GM12801 (cell line): ENCODE measurements around the gene LPAR5.

Source experiments
- TF ChIP-seq, protein P1 (sequence below): IDR thresholded peaks from one replicate; pipeline ENCODE4 v1.5.1; 2011; ENCODE audit warnings: control low read depth; ENCODE audit not compliant: insufficient read length; ENCODE audit errors: extremely low read depth

LPAR5 gene

DNA sequence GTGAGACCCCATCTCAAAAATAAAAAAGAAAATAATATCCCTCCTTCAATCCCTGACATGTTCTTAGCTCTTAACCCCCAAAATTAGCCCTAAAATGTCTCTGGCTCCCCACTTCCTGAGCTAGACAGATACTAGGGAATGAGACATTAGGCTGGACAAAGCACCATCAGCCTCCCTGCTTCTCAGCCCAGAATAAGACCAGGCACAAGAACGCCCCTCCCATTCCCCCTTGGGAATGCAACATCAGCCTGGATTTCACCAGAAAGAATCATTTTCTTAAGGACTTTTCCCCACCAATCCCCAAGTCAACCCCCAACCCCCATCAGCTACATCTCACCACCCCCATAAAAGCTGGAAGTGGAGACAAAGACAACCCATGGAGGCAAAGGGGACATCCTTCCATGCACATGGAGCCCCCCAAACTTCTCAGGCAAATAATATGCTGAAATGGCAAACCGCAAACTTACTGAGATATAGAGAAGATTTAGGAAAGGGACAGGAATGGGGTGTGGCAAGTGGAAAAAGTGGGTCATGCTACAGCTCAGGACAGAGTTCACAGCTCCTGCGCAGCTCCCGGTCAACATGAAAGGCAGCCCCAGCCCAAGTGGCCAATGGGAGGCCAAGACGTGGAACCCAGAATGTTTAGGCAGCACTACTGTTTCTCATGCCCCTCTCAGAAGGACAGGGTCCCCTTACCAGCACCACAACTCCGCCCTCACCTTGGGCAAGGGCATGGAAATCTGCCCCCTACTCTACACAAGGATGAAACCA is 31.3 kb downstream of the LPAR5 start:
- TF ChIP-seq, protein P1, sequence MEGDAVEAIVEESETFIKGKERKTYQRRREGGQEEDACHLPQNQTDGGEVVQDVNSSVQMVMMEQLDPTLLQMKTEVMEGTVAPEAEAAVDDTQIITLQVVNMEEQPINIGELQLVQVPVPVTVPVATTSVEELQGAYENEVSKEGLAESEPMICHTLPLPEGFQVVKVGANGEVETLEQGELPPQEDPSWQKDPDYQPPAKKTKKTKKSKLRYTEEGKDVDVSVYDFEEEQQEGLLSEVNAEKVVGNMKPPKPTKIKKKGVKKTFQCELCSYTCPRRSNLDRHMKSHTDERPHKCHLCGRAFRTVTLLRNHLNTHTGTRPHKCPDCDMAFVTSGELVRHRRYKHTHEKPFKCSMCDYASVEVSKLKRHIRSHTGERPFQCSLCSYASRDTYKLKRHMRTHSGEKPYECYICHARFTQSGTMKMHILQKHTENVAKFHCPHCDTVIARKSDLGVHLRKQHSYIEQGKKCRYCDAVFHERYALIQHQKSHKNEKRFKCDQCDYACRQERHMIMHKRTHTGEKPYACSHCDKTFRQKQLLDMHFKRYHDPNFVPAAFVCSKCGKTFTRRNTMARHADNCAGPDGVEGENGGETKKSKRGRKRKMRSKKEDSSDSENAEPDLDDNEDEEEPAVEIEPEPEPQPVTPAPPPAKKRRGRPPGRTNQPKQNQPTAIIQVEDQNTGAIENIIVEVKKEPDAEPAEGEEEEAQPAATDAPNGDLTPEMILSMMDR: no peak

DNA sequence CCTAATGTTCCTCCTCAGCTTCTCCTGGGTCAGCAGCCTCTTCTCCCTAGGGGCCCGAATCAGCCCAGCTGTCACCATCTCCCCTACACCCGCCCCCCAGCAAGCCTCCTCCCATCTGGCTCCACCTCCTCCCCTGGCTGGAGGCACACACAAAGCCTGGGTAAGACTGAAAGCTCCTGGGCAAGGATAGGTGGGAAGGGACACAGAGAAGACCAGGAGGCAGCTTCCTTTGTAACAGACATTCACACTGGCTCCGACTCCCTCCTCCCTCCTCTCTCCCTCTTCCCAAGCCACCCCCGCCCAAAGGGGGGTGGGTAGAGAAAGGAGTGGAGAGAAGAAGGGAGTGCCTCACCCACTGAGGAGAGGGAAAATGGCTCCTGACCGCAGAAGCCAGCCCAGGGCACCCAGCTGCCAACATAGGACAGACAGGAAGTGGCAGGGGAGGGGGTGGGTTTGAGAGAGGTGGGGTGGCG is 32.6 kb downstream of the LPAR5 start:
- TF ChIP-seq, protein P1: no peak

DNA sequence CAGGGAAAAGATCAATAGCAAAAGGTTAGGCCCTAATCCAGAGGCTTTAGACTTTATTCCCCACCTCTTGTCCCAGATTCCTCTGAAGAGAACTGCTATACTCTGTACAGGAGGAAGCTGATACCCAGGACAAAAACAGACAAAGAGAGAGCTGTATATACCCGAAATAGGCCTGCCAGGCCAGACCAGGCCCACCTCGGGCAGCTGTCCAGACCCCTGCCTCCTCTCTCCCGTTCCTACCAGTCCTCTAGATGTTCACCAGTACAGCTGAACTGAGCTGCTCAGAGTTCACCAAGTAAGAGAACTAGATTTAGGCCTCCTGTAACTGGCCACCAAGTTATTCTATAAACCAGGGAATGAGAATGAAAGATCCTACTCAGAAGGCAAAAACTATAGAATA is 33.2 kb downstream of the LPAR5 start:
- TF ChIP-seq, protein P1: no peak

DNA sequence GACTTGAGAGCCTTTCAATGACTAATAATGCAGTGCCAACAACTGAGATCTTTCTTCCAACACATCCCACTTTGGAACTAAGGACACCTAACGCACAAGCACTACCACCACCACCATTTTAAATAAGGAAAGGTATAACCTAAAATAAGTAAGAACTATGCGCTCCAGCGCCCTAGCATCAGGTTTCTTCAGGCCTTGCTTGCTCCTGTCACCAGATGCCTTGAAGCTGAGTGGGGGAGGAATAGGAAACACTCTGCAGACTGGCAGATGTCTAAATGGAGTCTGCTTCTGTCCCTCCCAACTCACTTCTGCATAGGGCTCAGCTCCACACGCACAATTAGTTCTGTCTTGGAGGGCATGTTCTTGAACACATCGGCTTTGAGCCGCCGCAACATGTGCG is 43.7 kb downstream of the LPAR5 start:
- TF ChIP-seq, protein P1: no peak

DNA sequence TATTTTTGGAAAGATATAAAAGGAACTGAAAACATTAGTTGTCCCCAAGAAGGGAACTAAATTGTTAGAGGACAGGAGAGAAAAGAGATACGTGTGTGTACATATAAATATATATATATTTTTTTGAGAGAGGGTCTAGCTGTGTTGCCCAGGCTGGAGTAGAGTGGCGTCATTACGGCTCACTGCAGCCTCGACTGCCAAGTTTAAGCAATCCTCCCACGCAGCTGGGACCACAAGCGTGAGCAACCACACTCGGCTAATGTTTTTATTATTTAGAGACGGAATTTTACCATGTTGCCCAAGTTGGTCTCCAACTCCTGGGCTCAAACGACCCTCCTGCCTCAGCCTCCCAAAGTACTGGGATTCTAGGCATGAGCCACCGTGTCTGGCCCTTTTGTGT is 51.5 kb downstream of the LPAR5 start:
- TF ChIP-seq, protein P1: no peak

DNA sequence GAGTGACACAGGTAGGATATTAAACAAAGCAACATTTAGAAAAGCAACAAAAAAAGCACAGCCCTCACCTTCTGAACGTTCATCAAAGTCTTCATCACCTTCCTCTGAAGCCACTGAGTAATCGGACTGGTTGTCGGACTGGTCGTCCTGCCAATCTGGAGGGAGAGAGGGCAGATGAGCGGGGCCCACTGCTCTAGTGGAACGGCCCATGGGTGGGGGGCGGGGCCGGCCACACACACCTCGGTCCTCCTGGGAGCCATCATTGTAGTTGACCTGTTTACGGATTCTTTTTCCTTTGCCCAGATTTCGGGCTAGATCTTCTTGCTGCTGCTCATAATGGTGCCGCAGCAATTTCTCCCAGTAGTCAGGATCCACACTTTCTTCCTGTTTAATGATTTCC is 52.8 kb downstream of the LPAR5 start:
- TF ChIP-seq, protein P1: no peak

DNA sequence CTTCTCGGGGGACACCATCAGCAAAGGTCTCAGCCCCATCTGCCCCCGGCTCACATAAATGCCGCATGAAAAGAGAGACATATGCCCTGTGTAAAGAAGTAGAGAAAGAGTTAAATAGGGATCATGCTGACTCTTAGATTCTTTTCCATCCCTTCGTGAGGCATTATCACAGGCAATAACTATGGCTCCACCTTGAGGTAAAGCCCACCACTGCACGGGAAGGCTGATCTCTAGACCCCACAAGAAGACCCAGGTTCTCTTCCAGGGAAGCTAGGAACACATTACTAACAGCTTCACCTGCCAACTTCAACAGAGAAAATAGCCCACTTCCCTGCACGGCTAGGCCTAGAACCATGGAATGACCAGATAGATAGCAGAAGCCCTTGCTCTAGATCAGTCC is 53.6 kb downstream of the LPAR5 start:
- TF ChIP-seq, protein P1: no peak

DNA sequence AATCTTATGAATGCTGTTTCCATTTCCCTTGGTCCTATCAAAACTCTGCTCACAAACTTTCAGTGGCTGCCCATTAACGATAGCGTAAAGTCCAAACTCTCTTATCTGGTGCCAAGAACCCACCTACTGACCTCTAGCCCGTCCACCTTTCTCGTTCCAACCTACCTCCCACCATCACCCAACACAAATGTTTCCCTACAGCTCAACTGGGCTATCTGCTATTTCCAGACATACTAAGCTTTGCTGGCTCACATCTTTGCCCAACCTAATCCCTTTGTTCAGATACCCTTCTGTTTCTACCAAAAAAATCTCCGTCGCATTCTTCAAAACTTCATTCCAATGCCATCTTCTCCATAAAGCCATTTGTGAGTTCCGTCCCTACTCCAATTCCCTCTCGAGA is 60.1 kb downstream of the LPAR5 start:
- TF ChIP-seq, protein P1: no peak
